ENCODE data around the gene DYRK1A. TPM values are rescaled to one million over a fixed set of nuclear protein-coding genes. Genes with fewer than 3 reads are reported as not detected.

The DYRK1A gene
- polyA plus RNA-seq, 3 donors from 2014 or later, result 1.8 to 4.8 (median 4.0) TPM

DNA sequence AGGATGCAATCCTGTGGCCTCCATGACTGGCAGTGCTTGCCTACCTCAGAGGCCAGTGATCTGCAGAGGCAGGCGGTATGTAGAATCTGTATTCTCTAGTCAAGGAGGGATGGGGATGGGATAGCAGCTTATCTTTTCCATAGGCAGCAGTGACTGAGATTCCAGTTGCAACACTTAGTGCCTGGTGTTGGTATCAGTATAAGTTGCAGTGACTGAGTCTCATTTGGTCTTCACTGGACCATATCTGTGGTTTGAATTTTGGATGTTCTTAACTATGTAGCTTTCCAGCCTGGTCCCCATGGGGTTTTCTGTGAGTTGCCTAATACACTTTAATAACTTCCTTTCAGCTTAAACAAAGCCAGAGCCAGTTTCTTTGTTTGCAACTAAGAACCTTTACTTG is 16.5 kb downstream of the DYRK1A start:
- peaks cover 90 to 100% of the 10 kb centered on the region in 2 donors for H3K4me1 Mint-ChIP-seq
- peak overlapping the region in 4 of 5 donors; percentile 17 to 63 (median 26) for H3K4me3 Mint-ChIP-seq
- H3K27ac Mint-ChIP-seq, result peak overlapping the region in 3 of 6 donors; percentile 3 to 71 (median 50)
- H3K27me3 Mint-ChIP-seq (ENCODE audit: low read depth in 3 of 3), result peaks cover 0 to 6% (median 2%) of the 10 kb centered on the region in 3 donors
- DNase-seq, result no peak
- no peaks in the 10 kb centered on the region for H3K36me3 Mint-ChIP-seq
- no peaks in the 10 kb centered on the region for H3K9me3 Mint-ChIP-seq

DNA sequence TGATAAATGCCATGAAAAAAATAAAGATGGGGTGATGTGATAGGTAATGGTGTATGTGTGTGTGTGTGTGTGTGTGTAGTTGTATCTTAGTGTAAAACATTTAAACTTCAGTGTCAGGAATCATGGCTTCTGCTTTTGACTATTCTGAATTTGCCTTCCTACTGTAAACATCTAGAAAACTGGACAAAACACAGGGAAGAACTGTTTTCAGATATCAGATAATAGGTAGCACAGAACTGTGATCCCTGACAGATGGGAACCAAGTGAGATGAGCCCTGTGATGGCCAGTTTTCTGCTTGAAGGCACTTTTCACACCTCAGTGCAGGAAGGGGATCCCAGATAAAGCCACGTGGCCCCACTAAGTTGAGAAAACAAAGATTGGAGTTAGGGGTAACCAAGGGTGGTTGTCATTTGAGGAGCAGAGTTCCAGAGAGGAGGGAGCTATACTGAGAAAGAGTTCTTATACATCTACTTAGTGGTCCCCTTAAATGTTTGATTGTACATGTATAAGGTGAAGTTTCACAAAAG is 17.3 kb downstream of the DYRK1A start:
- DNase-seq, result no peak
- Mint-ChIP-seq H3K9me3 (no peaks in the 10 kb centered on the region), H3K4me3 (peak overlapping the region; percentile 7 to 68 (median 63)), H3K4me1 (peaks cover 89 to 97% of the 10 kb centered on the region in 2 donors), H3K27ac (peak overlapping the region; percentile 3 to 91 (median 49)), H3K27me3 (ENCODE audit: low read depth in 3 of 3) (peaks cover 0 to 6% (median 2%) of the 10 kb centered on the region in 3 donors), H3K36me3 (no peaks in the 10 kb centered on the region)

DNA sequence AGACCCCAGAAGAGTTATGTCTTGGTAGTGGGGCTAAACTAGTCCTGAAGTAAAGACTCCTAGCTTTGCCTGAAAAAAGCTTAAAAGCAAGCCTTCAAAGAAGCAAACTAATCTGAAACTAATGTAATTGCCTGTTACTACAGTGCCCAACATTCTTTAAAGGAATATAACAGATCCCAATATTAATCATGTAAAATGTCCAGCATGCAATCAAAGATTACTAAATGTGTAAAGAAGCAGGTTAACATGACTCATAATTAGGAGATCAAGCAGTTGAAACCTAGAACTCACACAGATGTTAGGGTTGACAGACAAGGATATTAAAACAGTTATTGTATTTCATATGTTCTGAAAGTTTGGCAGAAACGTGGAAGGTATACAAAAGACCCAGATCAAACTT is 17.8 kb downstream of the DYRK1A start:
- Mint-ChIP-seq H3K4me3 (peak overlapping the region in 3 of 5 donors; percentile 6 to 54 (median 43)), H3K27me3 (ENCODE audit: low read depth in 3 of 3) (peaks cover 1 to 6% (median 2%) of the 10 kb centered on the region in 3 donors), H3K4me1 (peaks cover 87 to 95% of the 10 kb centered on the region in 2 donors), H3K27ac (peak overlapping the region in 3 of 6 donors; percentile 3 to 33 (median 31)), H3K9me3 (no peaks in the 10 kb centered on the region), H3K36me3 (no peaks in the 10 kb centered on the region)
- DNase-seq, result no peak

DNA sequence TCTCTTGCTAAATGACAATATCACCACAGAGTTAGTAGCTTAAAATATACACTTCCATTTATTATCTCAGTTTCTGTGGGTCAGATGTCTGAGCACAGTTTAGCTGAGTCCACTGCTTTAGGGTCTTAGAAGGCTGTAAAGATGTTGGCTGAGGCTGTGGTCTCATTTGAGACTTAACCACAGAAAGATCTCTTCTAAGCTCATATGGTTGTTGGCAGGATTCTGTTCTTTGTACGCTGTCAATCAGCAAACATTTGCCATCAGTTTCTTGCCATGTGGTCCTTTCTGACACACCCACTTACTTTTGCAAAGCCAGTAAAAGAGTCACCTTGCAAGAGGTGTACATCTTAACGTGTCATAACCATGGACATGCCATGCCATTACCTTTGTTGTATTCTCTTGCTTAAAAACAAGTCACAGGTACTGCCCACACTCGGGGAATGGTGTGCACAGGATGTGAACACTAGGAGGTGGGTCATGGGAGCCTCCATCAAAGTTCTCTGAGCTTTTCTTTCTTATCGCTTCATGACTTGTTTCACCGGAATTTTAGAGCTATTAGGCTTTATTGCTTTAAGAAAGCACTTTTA is 18.7 kb downstream of the DYRK1A start:
- DNase-seq, result no peak
- Mint-ChIP-seq H3K4me1 (peaks cover 89 to 95% of the 10 kb centered on the region in 2 donors), H3K36me3 (no peaks in the 10 kb centered on the region), H3K4me3 (peak overlapping the region; percentile 7 to 54 (median 44)), H3K27me3 (ENCODE audit: low read depth in 3 of 3) (peaks cover 1 to 10% (median 2%) of the 10 kb centered on the region in 3 donors), H3K27ac (peak overlapping the region; percentile 12 to 51 (median 26)), H3K9me3 (no peaks in the 10 kb centered on the region)

DNA sequence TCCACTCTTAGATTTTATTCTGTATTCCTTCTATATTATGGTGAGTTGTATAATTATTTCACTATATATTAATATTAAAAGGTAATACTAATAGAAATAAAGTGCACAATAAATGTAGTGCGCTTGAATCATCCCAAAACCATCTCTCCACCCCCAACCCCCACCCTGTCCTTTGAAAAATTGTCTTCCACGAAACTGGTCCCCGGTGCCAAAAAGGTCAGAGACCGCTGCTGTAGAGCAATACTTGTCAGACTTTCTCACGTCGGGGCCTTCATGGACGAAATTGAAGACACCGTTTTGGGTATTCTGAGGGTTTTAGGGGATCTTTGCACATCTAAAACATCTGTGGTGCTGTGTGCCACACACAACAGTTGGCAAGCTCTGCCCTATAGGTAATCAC is 19.6 kb downstream of the DYRK1A start:
- Mint-ChIP-seq H3K27me3 (ENCODE audit: low read depth in 3 of 3) (peaks cover 1 to 10% (median 2%) of the 10 kb centered on the region in 3 donors), H3K9me3 (no peaks in the 10 kb centered on the region), H3K4me1 (peaks cover 89 to 95% of the 10 kb centered on the region in 2 donors), H3K4me3 (peak overlapping the region in 1 of 5 donors; percentile 31), H3K27ac (peak overlapping the region in 2 of 6 donors; percentile 26 to 45), H3K36me3 (no peaks in the 10 kb centered on the region)
- DNase-seq, result no peak

DNA sequence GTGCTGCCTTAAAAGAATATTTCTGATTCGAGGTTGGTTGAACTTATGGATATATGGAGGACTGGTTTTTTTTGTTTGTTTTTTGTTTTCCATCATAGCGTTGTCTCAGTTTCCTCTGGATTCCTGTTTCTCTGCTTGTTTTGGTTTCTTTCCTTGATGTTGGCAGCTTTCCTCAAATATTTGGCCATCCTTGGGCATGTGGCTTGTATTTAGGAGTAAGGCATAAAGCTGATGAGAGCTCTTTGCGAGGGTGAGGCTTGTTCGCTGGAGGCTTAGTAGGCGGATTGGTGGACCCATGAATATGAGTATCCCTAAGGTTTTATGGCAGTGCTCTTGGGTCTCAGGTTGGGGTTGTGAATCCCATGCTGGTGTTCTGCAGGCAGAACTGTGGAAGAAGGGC is 22.9 kb downstream of the DYRK1A start:
- DNase-seq, result no peak
- Mint-ChIP-seq H3K9me3 (no peaks in the 10 kb centered on the region), H3K4me1 (peaks cover 90 to 95% of the 10 kb centered on the region in 2 donors), H3K36me3 (no peaks in the 10 kb centered on the region), H3K4me3 (peak overlapping the region in 4 of 5 donors; percentile 37 to 61 (median 44)), H3K27ac (peak overlapping the region in 5 of 6 donors; percentile 5 to 76 (median 47)), H3K27me3 (ENCODE audit: low read depth in 3 of 3) (peaks cover 0 to 8% (median 1%) of the 10 kb centered on the region in 3 donors)

DNA sequence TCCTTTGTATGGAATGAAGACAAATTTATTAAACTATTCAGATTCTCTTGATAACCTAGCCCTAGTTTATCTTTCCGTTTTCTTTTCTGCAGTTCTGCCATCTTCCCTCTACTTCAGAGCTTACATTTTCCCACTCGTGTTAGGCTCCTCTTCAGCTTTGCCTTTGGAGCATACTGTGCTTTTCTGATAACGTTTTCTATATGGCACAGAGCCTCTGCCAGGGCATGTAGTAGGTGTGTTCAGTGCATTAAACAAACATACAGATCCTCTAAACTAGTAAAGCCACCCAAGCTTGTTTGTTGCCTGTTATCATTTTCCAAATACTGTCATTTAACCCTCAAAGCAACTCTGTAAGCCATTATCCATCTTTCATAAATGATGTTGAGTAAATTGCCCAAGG is 25.1 kb downstream of the DYRK1A start:
- Mint-ChIP-seq H3K27ac (peak overlapping the region; percentile 13 to 72 (median 46)), H3K4me1 (peaks cover 88 to 95% of the 10 kb centered on the region in 2 donors), H3K4me3 (peak overlapping the region in 4 of 5 donors; percentile 0 to 61 (median 36)), H3K27me3 (ENCODE audit: low read depth in 3 of 3) (peaks cover 0 to 8% (median 1%) of the 10 kb centered on the region in 3 donors), H3K9me3 (no peaks in the 10 kb centered on the region), H3K36me3 (no peaks in the 10 kb centered on the region)
- DNase-seq, result no peak

DNA sequence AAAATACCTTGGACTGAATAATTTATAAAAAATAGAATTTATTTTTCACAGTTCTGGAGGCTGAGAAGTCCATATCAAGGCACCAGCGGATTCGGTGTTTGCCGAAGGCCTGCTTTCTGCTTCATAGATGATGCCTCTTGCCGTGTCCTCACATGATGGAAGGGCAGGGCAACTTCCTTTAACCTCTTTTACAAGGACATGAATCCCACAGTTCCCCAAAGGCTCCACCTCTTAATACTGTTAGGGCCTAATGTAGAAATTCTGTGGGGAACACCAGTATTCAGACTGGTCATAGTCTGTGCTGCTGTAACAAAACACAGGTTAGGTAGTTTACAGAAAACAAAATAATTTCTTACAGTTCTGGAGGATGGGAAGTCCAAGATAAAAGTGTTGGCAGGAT is 25.9 kb downstream of the DYRK1A start:
- Mint-ChIP-seq H3K4me3 (peak overlapping the region in 4 of 5 donors; percentile 6 to 63 (median 58)), H3K9me3 (no peaks in the 10 kb centered on the region), H3K36me3 (no peaks in the 10 kb centered on the region), H3K4me1 (peaks cover 88 to 95% of the 10 kb centered on the region in 2 donors), H3K27me3 (ENCODE audit: low read depth in 3 of 3) (peaks cover 0 to 4% (median 1%) of the 10 kb centered on the region in 3 donors), H3K27ac (peak overlapping the region; percentile 41 to 86 (median 80))
- no peak for DNase-seq

DNA sequence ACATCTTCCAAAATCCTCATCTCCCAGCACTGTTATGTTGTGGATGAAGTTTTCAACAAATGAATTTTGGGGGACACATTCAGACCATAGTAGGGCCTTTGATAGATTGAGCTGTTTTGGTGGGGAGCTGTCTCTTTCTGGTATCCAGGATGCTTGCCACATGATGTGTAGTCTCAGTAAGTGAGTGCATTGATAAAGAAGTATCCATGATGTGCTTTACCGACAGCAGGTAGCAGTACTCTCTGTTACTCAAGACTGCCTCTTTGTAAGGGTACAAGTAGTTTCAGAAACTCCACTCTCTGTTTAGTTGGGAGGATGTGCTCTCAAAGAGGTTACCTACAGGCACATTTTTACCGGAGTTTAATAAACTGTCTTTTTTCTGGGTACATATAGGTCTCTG is 26.5 kb downstream of the DYRK1A start:
- H3K27ac Mint-ChIP-seq, result peak overlapping the region; percentile 35 to 86 (median 76)
- peak overlapping the region in 4 of 5 donors; percentile 42 to 63 (median 62) for H3K4me3 Mint-ChIP-seq
- no peaks in the 10 kb centered on the region for H3K36me3 Mint-ChIP-seq
- peaks cover 87 to 95% of the 10 kb centered on the region in 2 donors for H3K4me1 Mint-ChIP-seq
- no peak for DNase-seq
- no peaks in the 10 kb centered on the region for H3K9me3 Mint-ChIP-seq
- peaks cover 0 to 3% (median 1%) of the 10 kb centered on the region in 3 donors for H3K27me3 Mint-ChIP-seq (ENCODE audit: low read depth in 3 of 3)

DNA sequence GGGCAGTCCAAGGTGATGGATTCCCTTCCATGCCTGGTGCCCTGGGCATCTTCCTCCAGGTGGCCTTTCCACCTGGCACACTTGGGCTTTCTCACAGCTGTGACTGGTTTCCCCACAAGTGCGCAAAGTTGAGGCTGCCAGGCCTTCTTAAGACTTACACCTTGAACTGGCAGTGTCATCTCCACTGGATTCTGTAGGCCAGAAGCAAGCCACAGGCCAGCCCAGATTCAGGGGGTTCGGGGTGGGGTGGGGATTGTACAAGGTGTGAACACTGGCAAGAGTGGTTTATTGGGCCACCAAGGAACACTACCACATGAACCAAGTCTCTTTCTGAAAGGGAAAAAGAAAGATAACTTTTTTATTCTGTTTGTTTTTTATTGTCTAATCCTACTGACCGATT is 27.2 kb downstream of the DYRK1A start:
- H3K27ac Mint-ChIP-seq, result peak overlapping the region; percentile 14 to 86 (median 76)
- H3K4me1 Mint-ChIP-seq, result peaks cover 88 to 97% of the 10 kb centered on the region in 2 donors
- H3K4me3 Mint-ChIP-seq, result peak overlapping the region in 4 of 5 donors; percentile 9 to 63 (median 46)
- peak in 1 of 3 donors; percentile 28 for DNase-seq
- H3K27me3 Mint-ChIP-seq (ENCODE audit: low read depth in 3 of 3), result peaks cover 0 to 3% (median 1%) of the 10 kb centered on the region in 3 donors
- H3K9me3 Mint-ChIP-seq, result no peaks in the 10 kb centered on the region
- no peaks in the 10 kb centered on the region for H3K36me3 Mint-ChIP-seq

DNA sequence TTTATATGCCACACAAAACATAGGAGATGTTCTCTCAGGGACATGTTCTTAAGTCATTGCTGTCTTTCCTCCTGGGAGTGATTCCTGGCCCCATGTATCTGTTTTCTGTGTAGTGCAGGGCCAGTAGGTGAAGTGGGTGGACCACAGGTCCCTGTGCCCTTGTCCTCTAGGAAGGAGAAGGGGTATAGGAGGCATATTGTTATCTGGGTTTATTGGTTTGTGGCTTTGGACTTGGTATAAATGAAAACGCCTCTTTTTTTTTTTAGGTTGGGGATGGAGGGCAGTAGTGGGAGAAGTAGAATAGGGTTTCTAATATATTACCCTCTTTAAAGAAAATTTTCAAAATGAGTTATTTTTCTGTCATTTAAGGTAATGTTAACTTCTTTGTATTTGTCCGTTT is 29.4 kb downstream of the DYRK1A start:
- Mint-ChIP-seq H3K9me3 (no peaks in the 10 kb centered on the region), H3K27me3 (ENCODE audit: low read depth in 3 of 3) (no peaks in the 10 kb centered on the region), H3K27ac (peak overlapping the region in 5 of 6 donors; percentile 19 to 70 (median 35))

DNA sequence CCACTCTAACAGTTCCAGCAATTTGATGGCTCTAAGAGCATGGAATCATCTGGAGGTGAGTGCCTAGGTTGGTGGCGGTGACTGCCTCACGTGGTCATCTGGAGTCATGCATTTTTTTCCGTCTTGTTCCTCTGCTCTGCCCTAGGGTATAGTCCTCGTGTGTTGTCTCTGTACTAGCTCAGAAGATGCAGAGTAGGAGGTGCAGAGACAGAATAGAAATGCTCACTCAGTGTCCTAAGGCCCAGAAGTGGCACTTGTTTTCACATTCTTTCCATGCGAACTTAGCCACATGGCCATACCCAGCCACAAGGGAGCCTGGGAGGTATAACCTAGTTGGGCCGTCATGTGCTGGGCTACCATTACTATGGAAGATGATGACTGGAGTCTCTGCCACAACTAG is 30.3 kb downstream of the DYRK1A start:
- Mint-ChIP-seq H3K27me3 (ENCODE audit: low read depth in 3 of 3) (no peaks in the 10 kb centered on the region), H3K4me3 (peak overlapping the region in 4 of 5 donors; percentile 3 to 44 (median 16)), H3K4me1 (peaks cover 90 to 100% of the 10 kb centered on the region in 2 donors), H3K9me3 (no peaks in the 10 kb centered on the region), H3K36me3 (peaks cover 0 to 2% (median 0%) of the 10 kb centered on the region in 3 donors), H3K27ac (peak overlapping the region in 2 of 6 donors; percentile 12 to 24)
- DNase-seq, result no peak

More for the DNA sequence above, 29.4 kb downstream of the DYRK1A start:
- H3K4me3 Mint-ChIP-seq, result peak overlapping the region in 4 of 5 donors; percentile 11 to 65 (median 48)
- H3K36me3 Mint-ChIP-seq, result no peaks in the 10 kb centered on the region
- no peak for DNase-seq
- peaks cover 90 to 100% of the 10 kb centered on the region in 2 donors for H3K4me1 Mint-ChIP-seq

DNA sequence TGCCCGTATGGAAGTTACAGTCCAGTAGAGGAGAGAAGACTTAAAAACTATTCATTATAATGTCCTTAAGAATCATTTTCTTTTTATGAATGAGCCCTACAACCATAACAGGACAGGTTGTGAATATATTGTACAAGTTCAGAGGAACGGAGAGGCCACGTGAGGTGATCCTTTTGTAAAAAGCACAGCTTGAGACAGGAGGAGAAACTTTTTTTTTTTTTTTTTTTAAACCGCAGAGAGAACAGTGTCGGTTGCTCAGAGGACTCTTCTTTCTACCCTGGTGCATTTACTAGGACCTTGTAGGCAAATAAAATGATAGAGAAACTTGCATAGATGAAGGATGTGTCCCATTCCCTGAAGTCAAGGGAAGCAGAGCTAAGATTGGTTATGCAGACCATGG is 32.1 kb downstream of the DYRK1A start:
- DNase-seq, result no peak
- H3K36me3 Mint-ChIP-seq, result peaks cover 0 to 15% (median 11%) of the 10 kb centered on the region in 3 donors
- peaks cover 4 to 9% (median 7%) of the 10 kb centered on the region in 6 donors for H3K9me3 Mint-ChIP-seq
- H3K27me3 Mint-ChIP-seq (ENCODE audit: low read depth in 3 of 3), result no peaks in the 10 kb centered on the region
- H3K4me1 Mint-ChIP-seq, result peaks cover 90 to 100% of the 10 kb centered on the region in 2 donors
- peak overlapping the region; percentile 22 to 71 (median 48) for H3K4me3 Mint-ChIP-seq
- peak overlapping the region; percentile 13 to 73 (median 52) for H3K27ac Mint-ChIP-seq
